Measurements from ENCODE around the gene PCDH15. TPM values are rescaled to one million over a fixed set of nuclear protein-coding genes. Genes with fewer than 3 reads are reported as not detected.

PCDH15 gene
- total and polyA plus RNA-seq, 2 of the 13 experiments (the other 11 are each of a cell fraction or from before 2014, with no cell fraction given): not detected

- 4% methylated on average over 5 of the region's 5 CpGs for WGBS (ENCODE audit: low lambda C conversion rate)
These were observed 774.7 kb downstream of the PCDH15 start for GRCh38 chr10:54026340-54026739.

More at GRCh38 chr10:54026340-54026739, 774.7 kb downstream of the PCDH15 start:
- no peaks in the 10 kb centered on the region for H3K36me3 ChIP-seq (replicated peaks in 1 of 2; ENCODE audit: control insufficient read depth in 1 of 2, insufficient read depth in 2 of 2, low read length in 2 of 2)
- no peaks in the 10 kb centered on the region for H3K4me1 ChIP-seq (ENCODE audit: insufficient read depth, low read length)
- no peak for TF ChIP-seq CREBL2 (CRISPR knock-in tag; IDR thresholded peaks at IDR 0.05; ENCODE audit: borderline replicate concordance)
- no peak for TF ChIP-seq POGK (CRISPR knock-in tag; conservative IDR thresholded peaks at IDR 0.05)
- no peak for TF ChIP-seq HDAC6 (IDR thresholded peaks at IDR 0.05; ENCODE audit: low read depth, low read length)
- TF ChIP-seq ATRX (CRISPR knock-in tag; IDR thresholded peaks at IDR 0.05; ENCODE audit: borderline replicate concordance): no peak
- TF ChIP-seq GMEB2 (CRISPR knock-in tag; IDR thresholded peaks at IDR 0.05; ENCODE audit: low read depth): no peak
- TF ChIP-seq STAT5B (CRISPR knock-in tag; IDR thresholded peaks at IDR 0.05): no peak
- TF ChIP-seq ZSCAN9 (CRISPR knock-in tag; IDR thresholded peaks at IDR 0.05; ENCODE audit: borderline replicate concordance): no peak
- TF ChIP-seq ZNF274 (CRISPR knock-in tag; IDR thresholded peaks at IDR 0.05): no peak
- no peak for TF ChIP-seq ZNF652 (CRISPR knock-in tag; IDR thresholded peaks at IDR 0.05; ENCODE audit: borderline replicate concordance, low read depth)
- no peak for TF ChIP-seq PAXIP1 (CRISPR knock-in tag; conservative IDR thresholded peaks at IDR 0.05)
- TF ChIP-seq SNAI1 (CRISPR knock-in tag; IDR thresholded peaks at IDR 0.05; ENCODE audit: borderline replicate concordance): no peak
- no peak for TF ChIP-seq HOXD1 (CRISPR knock-in tag; IDR thresholded peaks at IDR 0.05)
- H3K4me3 ChIP-seq (replicated peaks in 1 of 3; ENCODE audit: insufficient read depth in 1 of 3, low read depth in 2 of 3, low read length in 3 of 3): no peak overlapping the region
- ATAC-seq (no peak), DNase-seq (ENCODE audit: low spot score) (no peak), FAIRE-seq (no peak)
- in situ Hi-C loops (cut with HindIII; ENCODE audit: extremely low pct_ligation_motif_present, low pct_unique_long_range_greater_than_20kb) (no loop called here), intact Hi-C loops (cut with micrococcal nuclease; ENCODE audit: unreplicated experiment) (no loop called here)
- no TSS peak for BruUV-seq (replicated peaks)
- H3K9me3 ChIP-seq (ENCODE audit: low read length): no peaks in the 10 kb centered on the region
- ChIA-PET CTCF (ENCODE audit: low intra/inter-chr PET ratio, low total read pairs) (no interaction called here), POLR2A (no interaction called here)
- H4K20me1 ChIP-seq (ENCODE audit: insufficient read depth, low read length): no peaks in the 10 kb centered on the region
- H3K27me3 ChIP-seq (ENCODE audit: control insufficient read depth in 1 of 2, insufficient read depth in 2 of 2, low read length in 2 of 2): no peaks in the 10 kb centered on the region
- H3K9ac ChIP-seq (ENCODE audit: insufficient read depth, low read depth, low read length): no peak overlapping the region
- no peaks in the 10 kb centered on the region for H3K79me2 ChIP-seq (ENCODE audit: insufficient read depth, low read length)
- H3K27ac ChIP-seq (ENCODE audit: extremely low read length, insufficient read depth, low read length): no peak overlapping the region
- H3K4me2 ChIP-seq (ENCODE audit: low read depth, low read length): no peak overlapping the region
- no peak overlapping the region for H2AFZ ChIP-seq (ENCODE audit: low read length)

All from HepG2 (cell line).